SH-SY5Y (cell line): ENCODE measurements around the gene DSCAML1.

ENCODE experiments used
- GATA2 ChIP-seq: IDR thresholded peaks from 2 replicates; pipeline ENCODE4 v1.6.1; 2011; ENCODE audit warnings: mild to moderate bottlenecking, low read depth, low read length
- GATA3 ChIP-seq: IDR thresholded peaks from 2 replicates; pipeline ENCODE4 v1.6.1; 2011; ENCODE audit warnings: low read depth, mild to moderate bottlenecking, low read length, moderate library complexity

DNA sequence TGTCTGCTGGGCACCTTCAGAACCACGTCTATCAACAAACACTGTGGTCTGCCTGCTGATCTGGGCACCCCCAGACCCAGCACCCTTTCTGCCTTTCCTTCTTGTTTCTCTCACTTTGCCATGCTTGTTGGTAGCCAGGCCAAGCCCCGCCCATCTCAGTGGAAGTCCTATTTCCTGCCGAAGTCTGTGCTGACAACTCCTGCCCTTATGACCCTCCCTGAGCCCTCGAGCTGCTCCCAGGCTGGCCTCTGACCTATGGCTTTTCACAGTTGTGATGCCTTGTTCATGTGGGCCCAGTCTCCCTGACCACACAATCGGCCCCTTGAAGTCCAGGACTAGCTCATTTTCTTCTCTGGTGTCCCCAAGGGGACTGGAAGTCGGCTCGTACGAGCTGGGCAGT lies 132.1 kb downstream of the DSCAML1 start:
- TF ChIP-seq GATA2 (no peak), GATA3 (no peak)
